ENCODE data around the gene CASK. TPM values are rescaled to one million over a fixed set of nuclear protein-coding genes. Genes with fewer than 3 reads are reported as not detected.

CASK gene
- total RNA-seq, 1 donor from 2014 or later: 87.2 TPM

DNA sequence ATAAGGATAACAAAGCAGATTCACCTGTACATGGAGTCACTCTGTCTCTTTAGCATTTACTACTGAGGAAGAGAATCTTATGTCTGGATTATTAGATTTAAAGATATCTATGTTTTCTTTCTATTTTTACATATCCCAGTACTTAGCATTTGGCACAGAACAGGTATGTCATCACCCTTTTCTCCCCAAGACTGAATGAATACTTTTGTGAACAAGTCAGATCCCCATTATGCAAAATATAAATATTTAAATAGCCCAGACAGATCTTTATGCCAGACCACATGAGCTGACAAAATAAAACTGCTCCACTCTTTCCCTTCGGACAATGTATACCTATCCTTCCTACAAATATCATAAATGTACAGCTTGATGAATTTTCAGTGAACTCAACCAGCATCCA is 94.5 kb downstream of the CASK start:
- DNase-seq: no peak

DNA sequence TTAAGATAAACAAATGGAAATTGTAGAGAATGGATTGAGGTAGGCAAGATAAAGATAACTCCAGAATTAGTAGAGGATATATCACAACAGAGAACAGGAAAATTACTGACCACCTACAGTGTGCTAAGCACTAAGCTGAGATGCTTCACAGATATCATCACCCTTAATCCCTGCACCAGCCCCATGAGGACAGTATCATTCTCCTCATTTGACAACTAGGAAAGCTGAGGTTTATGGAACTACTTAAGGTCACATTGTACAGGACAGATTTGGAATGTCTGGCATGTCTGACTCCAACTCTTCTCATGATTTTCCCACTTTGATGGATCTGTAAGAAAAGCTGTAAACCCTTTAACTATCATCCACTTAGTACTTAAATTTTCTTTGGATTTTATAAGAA is 95.5 kb downstream of the CASK start:
- no peak for DNase-seq

DNA sequence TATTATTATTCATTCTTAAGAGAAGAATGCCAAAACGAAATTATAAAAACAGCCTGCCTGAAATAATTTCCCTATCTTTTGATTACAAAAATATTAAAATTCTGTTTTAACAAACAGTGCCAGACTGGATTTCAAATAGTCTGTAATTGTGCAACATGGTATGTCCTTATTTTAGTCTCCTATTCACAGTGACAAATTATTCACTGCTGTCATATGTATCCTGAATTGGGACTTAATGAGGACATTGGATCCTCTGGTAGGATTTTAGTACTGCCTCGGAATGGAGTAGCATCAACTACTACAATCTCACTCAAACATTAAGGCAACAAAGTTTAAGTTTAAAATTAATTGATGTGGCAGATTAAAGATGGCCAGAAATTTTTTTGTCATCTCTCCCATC is 97.6 kb downstream of the CASK start:
- DNase-seq: no peak

DNA sequence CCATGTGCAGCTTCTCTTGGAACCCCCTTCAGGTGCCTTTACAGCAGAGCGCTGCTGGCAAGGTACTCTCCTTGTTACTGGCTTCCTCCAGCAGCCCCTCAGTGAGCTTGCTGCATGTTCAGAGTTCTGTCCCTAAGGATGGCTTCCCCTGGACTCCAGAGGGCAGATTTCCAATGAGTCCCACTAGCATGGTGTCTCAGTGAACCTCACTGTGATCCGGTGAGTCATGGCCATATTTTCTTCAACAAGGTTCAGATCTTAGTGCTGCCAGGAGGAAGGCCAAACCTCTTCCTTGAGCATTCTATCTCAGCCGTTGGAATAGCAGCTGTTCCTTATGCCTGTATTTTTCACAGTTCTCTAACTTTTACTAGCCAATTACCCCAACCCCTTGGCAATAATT is 98.8 kb downstream of the CASK start:
- no peak for DNase-seq

DNA sequence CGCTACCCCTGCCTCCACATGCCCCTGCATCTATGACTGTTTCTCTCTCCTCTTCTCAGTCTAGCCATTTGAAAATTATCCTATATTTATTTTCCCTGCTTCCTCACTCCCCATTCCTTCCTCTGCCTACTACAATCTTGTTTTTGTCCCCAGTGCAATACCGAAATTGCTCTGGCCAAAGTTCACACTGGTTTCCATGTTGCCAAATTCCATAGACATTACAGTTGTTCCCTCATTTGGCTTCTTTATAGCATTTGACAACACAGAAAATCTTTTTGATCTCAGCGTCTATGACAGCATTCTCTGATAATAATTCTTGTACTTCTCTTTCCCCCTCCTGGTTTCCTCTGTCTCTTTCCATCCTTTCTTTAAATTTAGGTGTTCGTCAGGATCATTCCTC is 100.0 kb downstream of the CASK start:
- DNase-seq: no peak

DNA sequence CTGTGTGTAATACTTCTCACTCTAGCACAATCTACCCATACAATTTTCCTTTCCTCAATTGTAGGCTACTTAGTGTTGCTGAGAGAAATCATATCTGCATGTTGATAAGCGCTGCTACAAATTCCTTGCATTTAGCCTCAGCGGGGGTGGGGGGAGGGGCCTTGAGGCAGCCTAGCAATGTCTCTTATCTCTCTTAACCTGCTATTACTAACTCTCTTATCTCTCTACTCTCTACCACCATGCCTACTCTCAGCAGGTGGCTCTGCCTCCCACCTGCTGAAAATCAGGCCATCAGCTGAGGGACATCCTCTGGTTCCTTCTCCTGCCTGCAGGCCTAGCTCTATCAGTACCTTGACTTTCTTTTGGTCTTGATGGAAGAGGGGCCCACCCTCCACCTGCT is 100.5 kb downstream of the CASK start:
- DNase-seq: no peak

DNA sequence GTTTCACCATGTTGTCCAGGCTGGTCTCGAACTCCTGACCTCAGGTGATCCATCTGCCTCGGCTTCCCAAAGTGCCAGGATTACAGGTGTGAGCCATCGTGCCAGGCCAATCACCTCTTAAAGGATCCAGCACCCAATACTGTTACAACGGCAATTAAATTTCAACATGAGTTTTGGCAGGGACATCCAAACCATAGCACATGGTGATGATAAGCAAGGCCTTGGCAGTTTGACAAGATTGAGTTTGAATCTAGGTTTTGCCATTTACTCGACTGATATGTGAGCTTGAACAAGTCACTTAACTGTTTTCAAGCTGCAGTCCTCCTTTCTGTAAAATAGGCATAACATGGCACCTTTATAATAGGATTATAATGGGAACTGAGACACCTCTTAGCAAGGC is 115.3 kb downstream of the CASK start:
- DNase-seq: no peak

DNA sequence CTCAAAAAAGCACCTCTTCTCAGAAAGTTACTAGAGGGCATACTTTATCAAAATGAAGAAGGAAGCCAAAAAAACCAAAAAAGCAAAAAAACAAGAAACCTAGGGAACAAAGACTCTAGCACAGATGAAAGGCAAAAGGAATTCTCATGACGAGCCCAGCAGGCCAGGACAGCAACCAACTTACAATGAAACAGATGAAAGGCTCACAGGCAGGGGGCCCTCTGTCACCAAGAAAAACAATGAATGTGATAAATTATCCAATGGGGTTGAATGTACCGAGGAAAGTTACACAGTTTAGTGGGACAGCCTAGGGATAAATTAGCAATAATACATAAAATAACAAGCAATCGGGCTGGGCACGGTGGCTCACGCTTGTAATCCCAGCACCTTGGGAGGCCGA is 120.4 kb downstream of the CASK start:
- no peak for DNase-seq

DNA sequence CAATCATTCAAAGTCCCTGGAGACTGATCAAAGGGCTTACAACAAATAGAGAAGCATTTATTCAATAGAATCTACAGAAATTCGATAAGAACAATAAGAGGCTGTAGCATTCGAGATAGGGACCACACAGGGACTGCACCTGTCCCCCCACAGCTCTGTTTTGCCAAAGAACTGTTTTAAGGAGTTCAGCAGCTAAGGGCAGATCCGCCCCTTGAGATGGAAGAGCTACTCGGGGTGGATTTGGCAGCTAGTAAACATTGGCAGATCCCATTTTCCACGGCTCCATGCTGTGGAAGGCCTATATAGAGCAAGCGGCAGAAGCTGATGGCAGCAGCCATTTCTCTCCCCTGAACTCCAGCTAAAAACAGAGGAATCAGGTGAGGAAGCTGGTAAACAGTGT is 123.7 kb downstream of the CASK start:
- no peak for DNase-seq

DNA sequence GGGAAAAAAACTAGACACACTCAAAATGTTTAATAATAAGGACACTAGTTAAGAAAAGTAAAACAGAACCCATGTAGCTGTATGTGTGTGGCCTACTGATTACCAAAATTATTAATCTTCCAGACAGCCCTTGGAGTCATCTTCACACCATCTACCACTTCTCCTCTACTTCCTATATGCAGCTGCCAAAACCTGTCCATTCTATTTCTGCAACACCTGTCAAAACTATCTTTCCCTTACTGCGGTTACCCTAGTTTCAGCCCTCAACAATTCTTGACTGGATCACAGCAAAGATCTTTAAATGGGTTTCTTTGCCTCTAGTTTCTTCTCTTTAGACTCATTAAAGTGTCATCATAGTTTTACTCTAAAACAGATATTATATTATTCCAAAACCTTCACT is 126.8 kb downstream of the CASK start:
- DNase-seq: no peak

DNA sequence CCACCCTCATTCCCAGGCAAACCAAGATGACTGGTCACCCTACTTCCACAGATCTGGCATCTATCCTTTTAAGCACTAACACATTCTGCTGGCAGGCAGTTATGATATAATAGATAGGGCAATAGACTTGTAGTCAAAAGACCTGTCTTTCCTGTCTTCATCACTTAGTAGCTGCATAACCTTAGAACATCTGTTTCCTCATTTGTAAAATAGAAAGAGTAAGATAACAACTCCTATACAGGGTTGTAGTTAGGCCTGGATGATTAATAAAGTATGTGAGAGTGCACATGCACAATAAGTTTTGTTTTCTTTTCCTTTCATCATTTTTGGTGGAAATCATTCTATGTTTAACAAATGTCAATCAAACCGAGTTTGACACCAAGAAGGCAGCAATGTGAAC is 127.3 kb downstream of the CASK start:
- DNase-seq: no peak

DNA sequence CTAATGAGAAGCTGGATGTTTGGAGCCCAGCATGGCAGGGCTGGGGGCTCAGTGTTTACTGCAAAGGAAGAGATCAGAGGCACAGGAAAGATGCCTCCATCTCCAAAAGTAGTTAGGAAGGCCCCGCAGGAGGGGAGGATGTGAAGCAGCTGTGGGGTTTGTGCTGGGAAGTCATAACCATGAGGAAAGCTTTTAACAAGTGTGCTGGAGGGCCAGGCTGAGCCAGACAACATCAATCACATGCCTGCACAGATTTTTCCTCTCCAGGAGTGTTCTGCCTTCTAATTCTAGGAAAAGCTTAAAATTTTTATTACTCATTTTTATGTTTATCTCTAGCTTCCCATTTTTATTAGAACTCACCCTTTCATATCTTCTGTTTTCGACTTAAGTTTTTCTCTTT is 134.0 kb downstream of the CASK start:
- no peak for DNase-seq

DNA sequence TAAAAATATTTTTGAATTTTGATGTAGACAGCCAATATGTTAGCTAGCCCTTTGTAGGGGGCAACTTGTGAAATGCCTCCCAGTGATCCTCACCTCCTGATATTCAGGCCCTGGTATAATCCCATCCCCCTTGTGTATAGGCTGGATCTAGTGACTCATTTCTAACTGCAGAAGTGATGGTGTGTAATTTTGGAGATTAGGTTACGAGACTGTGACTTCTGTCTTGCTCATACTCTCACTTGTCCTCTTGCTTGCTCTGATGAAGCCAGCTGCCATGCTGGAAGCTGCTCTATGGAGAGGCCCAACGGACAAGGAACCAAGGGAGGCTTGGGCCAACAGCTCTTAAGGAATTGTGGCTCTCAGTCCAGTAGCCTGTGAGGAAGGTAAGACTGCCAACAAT is 137.7 kb downstream of the CASK start:
- DNase-seq: no peak

DNA sequence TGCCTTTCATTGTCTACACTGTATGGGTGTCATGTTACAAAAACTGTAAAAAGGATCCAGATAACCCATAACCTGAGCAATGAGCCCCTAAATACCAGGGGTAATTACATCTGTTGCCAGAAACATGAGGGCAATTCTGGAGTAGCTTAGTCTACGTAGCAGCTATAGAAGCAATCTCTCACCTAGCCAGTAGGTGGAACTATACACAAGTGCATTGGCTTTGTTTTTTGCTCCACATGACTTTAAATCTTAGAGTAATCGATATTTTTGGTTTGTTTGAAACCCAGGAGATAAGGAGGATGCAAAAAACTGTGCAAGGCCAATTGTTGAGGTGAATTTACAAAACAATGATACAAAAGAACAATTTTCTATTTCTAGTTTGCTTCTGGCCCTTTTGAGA is 141.9 kb downstream of the CASK start:
- DNase-seq: no peak

DNA sequence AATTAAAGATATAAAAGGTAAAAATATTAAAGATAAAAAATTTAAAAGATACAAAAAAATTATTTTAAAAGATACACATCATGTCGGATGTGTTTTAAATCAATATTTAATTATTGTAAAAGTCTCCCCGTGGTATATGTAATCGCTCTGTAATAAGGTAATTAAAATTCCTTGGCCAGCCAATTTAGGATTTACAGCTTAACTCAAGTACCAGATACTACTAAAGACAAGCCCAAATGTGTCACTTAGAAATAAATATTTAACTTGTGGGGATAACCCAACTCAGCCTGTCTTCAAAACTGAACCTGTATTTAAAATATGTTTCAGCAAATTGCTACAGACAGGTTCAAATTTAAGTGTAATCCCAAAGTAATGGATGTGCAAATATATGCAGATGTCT is 143.4 kb downstream of the CASK start:
- no peak for DNase-seq

DNA sequence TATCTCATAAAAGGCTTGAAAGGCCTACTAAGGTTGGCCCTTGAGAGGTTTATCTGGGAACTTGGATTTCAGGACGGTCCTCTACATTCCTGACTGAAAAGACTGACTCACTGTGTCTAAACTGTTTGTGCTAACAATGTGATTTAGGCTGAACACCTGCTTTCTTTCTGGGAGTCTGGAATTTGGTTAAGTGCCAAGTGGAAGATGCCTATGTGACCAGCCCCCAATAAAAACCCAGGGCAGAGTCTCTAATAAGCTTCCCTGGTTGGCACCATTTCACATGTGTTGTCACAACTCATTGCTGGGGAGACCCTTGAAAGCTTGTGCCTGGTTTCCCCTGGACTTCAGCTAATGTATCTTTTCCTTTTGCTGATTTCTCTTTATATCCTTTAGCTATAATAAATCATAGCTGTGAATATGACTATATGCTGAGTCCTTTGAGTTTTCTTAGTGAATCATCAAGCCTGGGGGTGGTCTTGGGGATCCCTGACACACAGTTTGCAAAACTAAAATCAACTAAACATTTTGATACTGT is 144.3 kb downstream of the CASK start:
- no peak for DNase-seq

DNA sequence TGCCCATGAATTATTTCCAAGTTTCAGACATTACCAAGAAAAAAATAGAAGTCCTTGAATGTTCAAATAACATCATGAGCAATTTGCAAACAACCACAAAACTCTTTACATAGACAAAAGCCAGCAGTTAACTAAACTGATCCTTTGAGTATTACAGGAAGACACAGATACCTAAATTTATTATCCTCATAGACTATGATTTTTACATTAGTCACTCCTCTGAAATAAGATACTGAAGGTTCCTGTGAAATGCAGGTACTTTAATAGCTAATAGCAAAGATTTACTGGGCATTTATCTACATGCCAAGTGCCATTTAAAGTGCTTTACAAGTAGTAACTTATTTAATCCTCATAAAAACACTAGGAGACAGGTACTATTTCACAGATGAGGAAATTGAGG is 161.7 kb downstream of the CASK start:
- no peak for DNase-seq

DNA sequence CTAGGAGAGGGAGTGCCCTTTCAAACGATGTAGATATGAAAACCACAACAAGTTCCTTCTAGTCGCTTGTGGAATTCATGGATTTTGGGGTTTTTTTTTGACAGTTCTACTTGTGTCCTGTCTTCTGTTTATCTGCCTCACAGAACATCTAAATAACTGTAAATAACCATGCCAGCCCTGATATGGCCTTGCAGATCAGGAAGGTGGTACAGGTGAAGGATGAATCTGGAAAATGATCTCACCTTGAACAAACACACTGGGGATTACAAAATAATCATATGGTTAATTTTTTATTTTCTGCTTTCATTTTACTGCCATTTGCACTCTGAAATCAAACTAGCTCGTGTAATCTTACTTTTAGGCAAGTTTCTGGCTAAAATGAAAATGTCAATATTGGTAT is 162.2 kb downstream of the CASK start:
- no peak for DNase-seq

DNA sequence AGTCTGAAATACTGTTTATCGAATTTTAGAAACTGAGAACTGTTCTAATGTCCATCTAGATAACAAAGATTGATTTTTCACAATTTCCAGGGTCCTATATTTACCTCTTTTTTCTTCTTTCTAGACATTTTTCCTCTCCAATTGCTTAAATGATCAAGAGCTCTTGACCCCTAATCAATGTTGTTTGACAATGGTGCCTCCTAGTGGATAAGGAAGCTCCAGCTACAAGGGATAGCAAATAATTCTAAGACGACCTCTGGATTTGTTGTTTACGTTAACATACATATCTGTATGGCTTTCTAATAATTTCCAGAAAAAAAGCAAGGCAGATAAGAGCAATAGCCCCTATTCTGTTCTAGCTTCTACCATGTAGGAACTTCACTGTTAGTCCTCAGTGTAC is 163.5 kb downstream of the CASK start:
- DNase-seq: no peak

DNA sequence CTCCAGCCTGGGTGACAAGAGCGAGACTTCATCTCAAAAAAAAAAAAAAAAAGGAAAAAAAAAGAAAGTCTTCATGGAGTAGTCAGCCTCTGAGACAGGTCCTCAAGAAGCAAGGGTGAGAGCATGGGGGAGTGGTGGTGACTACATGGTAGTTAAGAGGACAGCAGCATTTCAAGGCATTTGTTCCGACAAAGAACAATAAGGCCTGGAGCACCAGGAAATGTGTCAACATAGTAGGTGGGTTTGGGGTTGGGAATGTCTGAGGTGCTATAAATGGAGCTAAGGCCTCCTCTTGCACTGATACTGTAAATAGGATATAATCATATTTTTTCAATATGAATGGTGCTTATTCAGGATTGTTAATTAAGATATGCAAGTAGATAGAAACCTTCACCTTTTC is 165.0 kb downstream of the CASK start:
- DNase-seq: no peak

DNA sequence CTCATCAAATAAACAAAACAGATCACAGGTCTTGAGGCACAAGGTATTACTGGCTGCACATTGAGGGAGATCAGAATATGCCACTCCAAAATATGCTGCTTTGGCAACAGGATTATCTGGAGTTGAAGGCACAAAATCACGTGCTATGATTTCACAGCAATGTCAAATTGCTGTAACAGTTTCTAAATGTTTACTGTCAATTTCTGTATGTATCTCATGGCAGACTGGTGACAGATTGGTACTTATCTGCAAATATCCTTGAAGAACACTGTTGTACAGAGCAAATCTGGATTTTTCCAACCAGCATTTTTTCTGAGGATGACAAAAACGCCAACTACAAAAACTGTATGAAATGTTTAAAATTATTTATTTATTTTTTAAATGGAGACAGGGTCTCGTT is 172.6 kb downstream of the CASK start:
- no peak for DNase-seq

DNA sequence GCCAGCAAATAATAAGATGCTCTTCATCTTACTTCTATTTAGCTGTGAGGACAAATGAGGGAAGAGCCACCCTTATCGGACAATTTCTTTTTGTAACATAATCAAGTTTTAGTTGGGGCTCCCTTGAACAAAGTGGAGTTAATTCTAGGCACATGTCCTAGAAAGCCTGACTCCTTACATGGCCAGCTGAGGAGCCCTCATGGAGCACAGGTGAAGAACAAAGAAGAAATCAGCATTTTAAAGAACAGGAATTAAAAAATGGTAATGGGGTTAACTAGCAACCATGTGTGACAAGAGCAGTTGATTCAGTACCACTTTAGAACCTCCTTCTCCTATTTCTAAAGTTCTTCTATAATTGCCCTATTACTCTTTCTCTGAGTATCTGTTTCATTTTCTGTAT is 183.5 kb downstream of the CASK start:
- no peak for DNase-seq

DNA sequence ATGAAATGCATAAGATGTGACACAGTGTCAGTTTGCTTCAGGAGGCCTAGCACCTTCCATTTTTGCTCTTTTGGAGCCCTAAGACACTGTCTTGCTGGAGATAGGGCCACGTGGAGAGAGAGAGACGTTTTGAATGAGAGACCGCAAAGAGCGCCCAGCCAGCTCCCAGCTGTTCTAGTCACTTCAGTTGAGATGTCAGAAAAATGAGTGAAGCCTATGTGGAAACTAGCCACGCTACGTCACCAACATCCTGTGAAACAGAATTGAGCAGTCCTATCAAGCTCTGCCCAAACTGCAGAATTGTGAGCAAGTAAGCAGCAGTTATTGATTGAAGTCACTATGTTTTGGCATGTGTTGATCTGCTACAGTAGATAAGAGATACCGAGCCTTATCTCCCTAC is 186.3 kb downstream of the CASK start:
- no peak for DNase-seq

DNA sequence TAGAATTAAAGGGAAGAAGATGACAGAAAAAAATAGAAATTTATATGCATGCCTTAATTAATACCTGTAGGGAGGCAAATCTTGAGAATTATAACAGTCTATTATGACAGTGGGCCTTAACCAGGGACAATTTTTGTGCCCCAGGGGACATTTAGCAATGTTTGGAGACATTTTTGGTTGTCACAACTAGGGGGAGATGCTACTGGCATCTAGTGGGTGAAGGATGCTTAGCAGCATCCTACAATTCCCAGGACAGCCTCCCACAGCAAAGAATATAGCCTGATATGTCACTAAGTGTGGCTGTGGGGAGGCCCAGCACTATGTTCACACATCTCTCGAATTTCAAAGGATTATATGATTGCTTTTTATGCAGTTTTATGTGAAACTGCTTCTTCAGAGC is 188.8 kb downstream of the CASK start:
- no peak for DNase-seq

DNA sequence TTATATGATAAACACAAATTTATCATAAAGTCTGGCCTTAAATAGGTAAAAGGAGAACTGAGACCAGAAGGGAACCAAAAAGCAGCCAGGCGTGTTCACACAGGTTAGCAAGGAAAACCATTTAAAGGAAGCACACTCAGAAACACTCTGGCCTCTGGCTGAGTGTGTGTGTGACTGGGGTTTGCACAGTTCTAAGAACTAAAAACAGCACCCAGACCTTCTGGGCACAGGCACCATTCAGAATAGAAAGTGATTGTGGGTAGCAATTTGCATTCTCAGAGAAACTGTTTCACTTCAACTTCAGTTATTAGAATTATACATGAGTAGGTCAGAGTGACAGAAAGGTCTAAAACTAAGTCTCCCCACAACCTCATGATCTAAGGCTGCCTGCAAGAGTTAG is 189.4 kb downstream of the CASK start:
- DNase-seq: no peak

DNA sequence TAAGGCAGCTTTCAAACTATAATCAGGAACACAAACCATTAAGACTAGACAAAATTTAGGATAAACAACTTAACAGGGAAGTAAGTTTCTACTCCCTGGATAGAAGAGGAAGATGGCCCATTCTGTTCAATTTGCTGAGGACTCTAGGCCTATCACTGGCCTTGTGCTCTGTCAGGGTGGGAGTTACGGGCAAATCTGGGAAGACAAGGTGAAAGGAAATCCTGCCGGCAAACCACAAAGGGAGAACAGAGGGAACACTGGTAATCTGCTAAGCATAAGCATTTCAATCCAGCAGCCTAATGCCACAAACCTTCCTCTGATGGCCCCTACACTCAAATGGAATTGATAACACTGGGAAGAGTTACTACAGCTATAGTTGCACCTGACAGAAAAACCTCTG is 191.1 kb downstream of the CASK start:
- DNase-seq: no peak
